ENCODE data around the gene TPRX2.

The TPRX2 gene

GRCh38 chr19:47836038-47836437, 23.0 kb upstream of the TPRX2 start:
- Histone ChIP-seq H3K9me3 (ENCODE audit: insufficient read depth, low read length) (no peaks in the 10 kb centered on the region), H2AFZ (ENCODE audit: low read depth, low read length, severe bottlenecking) (no peak overlapping the region), H3K36me3 (ENCODE audit: low read length) (no peaks in the 10 kb centered on the region), H3K27me3 (ENCODE audit: low read length) (no peaks in the 10 kb centered on the region), H3K4me3 (ENCODE audit: insufficient read depth, low read length, poor library complexity, severe bottlenecking) (no peak overlapping the region), H4K20me1 (ENCODE audit: low read depth, low read length) (no peaks in the 10 kb centered on the region), H3K79me2 (ENCODE audit: insufficient read depth, low read length) (no peaks in the 10 kb centered on the region), H3F3A (ENCODE audit: insufficient read depth) (no peaks in the 10 kb centered on the region), H3K9me2 (replicated peaks; ENCODE audit: insufficient read depth, low read length) (no peaks in the 10 kb centered on the region), H3K9ac (ENCODE audit: low read length) (no peak overlapping the region), H3K4me2 (ENCODE audit: low read depth, low read length, poor library complexity, severe bottlenecking) (no peak overlapping the region), H3K27ac (ENCODE audit: low read depth, low read length) (no peak overlapping the region)
- TF ChIP-seq EZH2phosphoT487 (conservative IDR thresholded peaks at IDR 0.05; ENCODE audit: low read length): no peak
- TF ChIP-seq, protein P1, sequence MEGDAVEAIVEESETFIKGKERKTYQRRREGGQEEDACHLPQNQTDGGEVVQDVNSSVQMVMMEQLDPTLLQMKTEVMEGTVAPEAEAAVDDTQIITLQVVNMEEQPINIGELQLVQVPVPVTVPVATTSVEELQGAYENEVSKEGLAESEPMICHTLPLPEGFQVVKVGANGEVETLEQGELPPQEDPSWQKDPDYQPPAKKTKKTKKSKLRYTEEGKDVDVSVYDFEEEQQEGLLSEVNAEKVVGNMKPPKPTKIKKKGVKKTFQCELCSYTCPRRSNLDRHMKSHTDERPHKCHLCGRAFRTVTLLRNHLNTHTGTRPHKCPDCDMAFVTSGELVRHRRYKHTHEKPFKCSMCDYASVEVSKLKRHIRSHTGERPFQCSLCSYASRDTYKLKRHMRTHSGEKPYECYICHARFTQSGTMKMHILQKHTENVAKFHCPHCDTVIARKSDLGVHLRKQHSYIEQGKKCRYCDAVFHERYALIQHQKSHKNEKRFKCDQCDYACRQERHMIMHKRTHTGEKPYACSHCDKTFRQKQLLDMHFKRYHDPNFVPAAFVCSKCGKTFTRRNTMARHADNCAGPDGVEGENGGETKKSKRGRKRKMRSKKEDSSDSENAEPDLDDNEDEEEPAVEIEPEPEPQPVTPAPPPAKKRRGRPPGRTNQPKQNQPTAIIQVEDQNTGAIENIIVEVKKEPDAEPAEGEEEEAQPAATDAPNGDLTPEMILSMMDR (IDR thresholded peaks at IDR 0.05; ENCODE audit: insufficient read depth, low read length, poor library complexity, severe bottlenecking): no peak

DNA sequence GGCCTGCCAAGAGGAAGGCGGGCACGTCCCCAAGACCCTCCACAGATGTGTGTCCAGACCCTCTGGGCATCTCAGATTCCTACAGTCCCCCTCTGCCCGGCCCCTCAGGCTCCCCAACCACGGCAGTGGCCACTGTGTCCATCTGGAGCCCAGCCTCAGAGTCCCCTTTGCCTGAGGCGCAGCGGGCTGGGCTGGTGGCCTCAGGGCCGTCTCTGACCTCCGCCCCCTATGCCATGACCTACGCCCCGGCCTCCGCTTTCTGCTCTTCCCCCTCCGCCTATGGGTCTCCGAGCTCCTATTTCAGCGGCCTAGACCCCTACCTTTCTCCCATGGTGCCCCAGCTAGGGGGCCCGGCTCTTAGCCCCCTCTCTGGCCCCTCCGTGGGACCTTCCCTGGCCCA, 19.6 kb upstream of the TPRX2 start:
- H3K9me3 ChIP-seq (ENCODE audit: insufficient read depth, low read length): no peaks in the 10 kb centered on the region
- H3K9ac ChIP-seq (ENCODE audit: low read length): no peak overlapping the region
- H3K27me3 ChIP-seq (ENCODE audit: low read length): no peaks in the 10 kb centered on the region
- H3K27ac ChIP-seq (ENCODE audit: low read depth, low read length): no peak overlapping the region
- no peaks in the 10 kb centered on the region for H3F3A ChIP-seq (ENCODE audit: insufficient read depth)
- no peaks in the 10 kb centered on the region for H3K36me3 ChIP-seq (ENCODE audit: low read length)
- no peaks in the 10 kb centered on the region for H4K20me1 ChIP-seq (ENCODE audit: low read depth, low read length)
- no peak overlapping the region for H2AFZ ChIP-seq (ENCODE audit: low read depth, low read length, severe bottlenecking)
- H3K79me2 ChIP-seq (ENCODE audit: insufficient read depth, low read length): no peaks in the 10 kb centered on the region
- TF ChIP-seq EZH2phosphoT487 (conservative IDR thresholded peaks at IDR 0.05; ENCODE audit: low read length): no peak
- TF ChIP-seq, protein P1 (IDR thresholded peaks at IDR 0.05; ENCODE audit: insufficient read depth, low read length, poor library complexity, severe bottlenecking): no peak
- no peak overlapping the region for H3K4me2 ChIP-seq (ENCODE audit: low read depth, low read length, poor library complexity, severe bottlenecking)
- no peaks in the 10 kb centered on the region for H3K9me2 ChIP-seq (replicated peaks; ENCODE audit: insufficient read depth, low read length)
- no peak overlapping the region for H3K4me3 ChIP-seq (ENCODE audit: insufficient read depth, low read length, poor library complexity, severe bottlenecking)

GRCh38 chr19:47839913-47840312, 19.1 kb upstream of the TPRX2 start:
- Histone ChIP-seq H3K9me2 (replicated peaks; ENCODE audit: insufficient read depth, low read length) (no peaks in the 10 kb centered on the region), H3K36me3 (ENCODE audit: low read length) (no peaks in the 10 kb centered on the region), H3F3A (ENCODE audit: insufficient read depth) (no peaks in the 10 kb centered on the region), H3K9me3 (ENCODE audit: insufficient read depth, low read length) (no peaks in the 10 kb centered on the region), H3K4me2 (ENCODE audit: low read depth, low read length, poor library complexity, severe bottlenecking) (no peak overlapping the region), H3K79me2 (ENCODE audit: insufficient read depth, low read length) (no peaks in the 10 kb centered on the region), H3K27ac (ENCODE audit: low read depth, low read length) (no peak overlapping the region), H2AFZ (ENCODE audit: low read depth, low read length, severe bottlenecking) (no peak overlapping the region), H3K27me3 (ENCODE audit: low read length) (no peaks in the 10 kb centered on the region), H4K20me1 (ENCODE audit: low read depth, low read length) (no peaks in the 10 kb centered on the region), H3K4me3 (ENCODE audit: insufficient read depth, low read length, poor library complexity, severe bottlenecking) (no peak overlapping the region), H3K9ac (ENCODE audit: low read length) (no peak overlapping the region)
- TF ChIP-seq, protein P1 (IDR thresholded peaks at IDR 0.05; ENCODE audit: insufficient read depth, low read length, poor library complexity, severe bottlenecking): no peak
- no peak for TF ChIP-seq EZH2phosphoT487 (conservative IDR thresholded peaks at IDR 0.05; ENCODE audit: low read length)

All from SU-DHL-6 (cell line).